Astrocyte (in vitro differentiated cells and primary cell): ENCODE data around the gene PKDCC. TPM values are rescaled to one million over a fixed set of nuclear protein-coding genes. Genes with fewer than 3 reads are reported as not detected.

Experiments
- DNase-seq: peaks from one replicate; pipeline ENCODE4 v3.0.0-alpha.2; 2010; ENCODE audit warnings: low read depth
- FAIRE-seq: peaks from 2 replicates; lab custom pipeline; 2011; peaks lifted over from hg19 to GRCh38; lab: Jason Lieb, UNC
- H2AFZ ChIP-seq: 2 replicates; pipeline ENCODE4 v1.6.0; 2012; ENCODE audit warnings: low read depth, low read length, inconsistent platforms
- H3K27ac ChIP-seq: 2 replicates; pipeline ENCODE4 v1.5.1; 2011; ENCODE audit warnings: low read depth, low read length, inconsistent platforms
- H3K27me3 ChIP-seq: 2 replicates; pipeline ENCODE4 v1.6.0; 2011; ENCODE audit warnings: low read length, inconsistent platforms; ENCODE audit not compliant: insufficient read depth
- H3K36me3 ChIP-seq: 2 replicates; pipeline ENCODE4 v1.5.1; 2011; ENCODE audit warnings: low read length, inconsistent platforms; ENCODE audit not compliant: insufficient read depth
- H3K4me1 ChIP-seq: 2 replicates; pipeline ENCODE4 v1.5.1; 2011; ENCODE audit warnings: low read length, inconsistent platforms; ENCODE audit not compliant: insufficient read depth
- H3K4me2 ChIP-seq: 2 replicates; pipeline ENCODE4 v1.6.0; 2012; ENCODE audit warnings: low read length, inconsistent platforms
- H3K4me3 ChIP-seq: 2 replicates; pipeline ENCODE4 v1.5.1; 2011; ENCODE audit warnings: low read depth, mild to moderate bottlenecking, low read length, inconsistent platforms; ENCODE audit not compliant: insufficient read depth
- H3K79me2 ChIP-seq: 2 replicates; pipeline ENCODE4 v1.6.0; 2012; ENCODE audit warnings: mild to moderate bottlenecking, low read length, inconsistent platforms; ENCODE audit not compliant: insufficient read depth
- H3K9ac ChIP-seq: 2 replicates; pipeline ENCODE4 v1.6.0; 2012; ENCODE audit warnings: mild to moderate bottlenecking, low read length, inconsistent platforms
- H3K9me3 ChIP-seq: 2 replicates; pipeline ENCODE4 v1.5.1; 2012; ENCODE audit warnings: low read depth, mild to moderate bottlenecking, low read length, inconsistent platforms; ENCODE audit not compliant: insufficient read depth
- H4K20me1 ChIP-seq: 2 replicates; pipeline ENCODE4 v1.6.0; 2012; ENCODE audit warnings: low read length, inconsistent platforms; ENCODE audit not compliant: insufficient read depth
- H3K27ac Mint-ChIP-seq: one replicate; pipeline ENCODE4 v1.8.0; 2021; ENCODE audit warnings: mild to moderate bottlenecking, mixed read lengths; ENCODE audit not compliant: unreplicated experiment
- H3K27me3 Mint-ChIP-seq: one replicate; pipeline ENCODE4 v1.8.0; 2021; ENCODE audit warnings: low read depth, mixed read lengths; ENCODE audit not compliant: unreplicated experiment
- H3K36me3 Mint-ChIP-seq: one replicate; pipeline ENCODE4 v1.8.0; 2021; ENCODE audit warnings: low read depth, mixed read lengths; ENCODE audit not compliant: unreplicated experiment
- H3K4me1 Mint-ChIP-seq: one replicate; pipeline ENCODE4 v1.8.0; 2021; ENCODE audit warnings: low read depth, mixed read lengths; ENCODE audit not compliant: unreplicated experiment
- H3K4me3 Mint-ChIP-seq: one replicate; pipeline ENCODE4 v1.8.0; 2021; ENCODE audit warnings: mild to moderate bottlenecking, moderate library complexity, mixed read lengths; ENCODE audit not compliant: unreplicated experiment
- H3K9me3 Mint-ChIP-seq: one replicate; pipeline ENCODE4 v1.8.0; 2021; ENCODE audit warnings: mild to moderate bottlenecking, mixed read lengths; ENCODE audit not compliant: unreplicated experiment
- CTCF ChIP-seq: IDR thresholded peaks from 2 replicates; pipeline ENCODE4 v1.5.1; 2011; ENCODE audit warnings: low read depth, mild to moderate bottlenecking, inconsistent platforms, low read length, moderate library complexity; ENCODE audit not compliant: insufficient read depth
- EZH2 ChIP-seq: IDR thresholded peaks from 2 replicates; pipeline ENCODE4 v1.6.1; 2012; ENCODE audit warnings: mild to moderate bottlenecking, low read length, inconsistent platforms; ENCODE audit not compliant: insufficient read depth
- total RNA-seq: library from RNA; stranded (reverse); gene quantifications from 2 replicates; pipeline ENCODE4 v1.2.1, GENCODE V29; 2021

The PKDCC gene
- total RNA-seq, 1 donor from 2014 or later, result 6.9 TPM

- Histone ChIP-seq H3K4me3 (no peak overlapping the region), H3K9ac (no peak overlapping the region), H3K36me3 (peaks cover 13% of the 10 kb centered on the region), H4K20me1 (peaks cover 15% of the 10 kb centered on the region), H3K9me3 (no peaks in the 10 kb centered on the region), H3K27ac (no peak overlapping the region), H3K27me3 (no peaks in the 10 kb centered on the region), H2AFZ (no peak overlapping the region), H3K4me1 (peaks cover 5% of the 10 kb centered on the region), H3K79me2 (peaks cover 1% of the 10 kb centered on the region), H3K4me2 (no peak overlapping the region)
- Mint-ChIP-seq H3K4me1 (peaks cover 13% of the 10 kb centered on the region), H3K9me3 (peaks cover 2% of the 10 kb centered on the region), H3K27me3 (peaks cover 10% of the 10 kb centered on the region), H3K4me3 (no peak overlapping the region), H3K27ac (no peak overlapping the region), H3K36me3 (peaks cover 25% of the 10 kb centered on the region)
- FAIRE-seq (no peak), DNase-seq (no peak)
- TF ChIP-seq CTCF (no peak), EZH2 (no peak)
Measured at GRCh38 chr2:42057902-42058450, 10.2 kb downstream of the PKDCC start.

DNA sequence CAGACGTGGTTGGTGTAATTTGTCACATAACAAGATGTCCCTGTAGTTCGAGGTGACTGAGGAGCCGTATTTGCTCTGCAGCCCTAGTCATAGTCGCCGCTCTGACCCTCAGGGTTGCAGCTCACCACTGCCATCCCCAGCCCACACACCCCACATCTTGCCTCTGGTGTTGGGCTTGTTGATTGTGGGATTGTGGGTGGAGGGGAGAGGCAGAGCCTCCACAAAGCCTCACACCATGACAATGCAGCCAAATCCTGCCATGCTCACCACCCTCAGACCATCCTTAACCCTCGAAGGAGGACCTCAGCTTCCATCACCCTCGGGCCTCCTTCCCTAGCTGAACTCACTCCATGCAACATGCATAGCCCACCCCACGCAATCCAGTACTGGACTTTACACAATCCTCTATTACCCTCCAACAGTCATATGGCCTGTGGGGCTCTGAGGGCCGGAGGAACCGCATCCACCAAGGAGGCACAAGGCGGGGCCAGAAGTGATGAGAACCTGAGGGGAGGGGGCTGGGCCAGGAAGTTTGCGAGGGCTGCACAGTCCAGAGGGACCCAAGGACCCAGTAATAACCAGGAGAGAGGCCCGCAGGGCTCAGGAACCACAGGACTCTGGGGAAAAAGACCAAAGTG is 11.6 kb downstream of the PKDCC start:
- no peak overlapping the region for H3K4me2 ChIP-seq
- TF ChIP-seq CTCF, result no peak
- no peak for TF ChIP-seq EZH2
- Mint-ChIP-seq H3K27ac (no peak overlapping the region), H3K9me3 (peaks cover 2% of the 10 kb centered on the region), H3K4me3 (no peak overlapping the region), H3K4me1 (no peaks in the 10 kb centered on the region), H3K36me3 (peaks cover 24% of the 10 kb centered on the region), H3K27me3 (peaks cover 13% of the 10 kb centered on the region)
- FAIRE-seq (no peak), DNase-seq (no peak)
- no peaks in the 10 kb centered on the region for H3K9me3 ChIP-seq
- peaks cover 13% of the 10 kb centered on the region for H3K36me3 ChIP-seq
- no peaks in the 10 kb centered on the region for H3K27me3 ChIP-seq
- no peak overlapping the region for H3K9ac ChIP-seq
- peaks cover 11% of the 10 kb centered on the region for H3K4me1 ChIP-seq
- H2AFZ ChIP-seq, result no peak overlapping the region
- no peak overlapping the region for H3K4me3 ChIP-seq
- H3K27ac ChIP-seq, result no peak overlapping the region
- H4K20me1 ChIP-seq, result peaks cover 8% of the 10 kb centered on the region
- no peaks in the 10 kb centered on the region for H3K79me2 ChIP-seq

- Mint-ChIP-seq H3K36me3 (peaks cover 20% of the 10 kb centered on the region), H3K9me3 (peaks cover 2% of the 10 kb centered on the region), H3K27me3 (peaks cover 13% of the 10 kb centered on the region), H3K4me1 (no peaks in the 10 kb centered on the region), H3K27ac (no peak overlapping the region), H3K4me3 (no peak overlapping the region)
- H3K27ac ChIP-seq, result no peak overlapping the region
- no peak overlapping the region for H3K4me2 ChIP-seq
- no peaks in the 10 kb centered on the region for H3K9me3 ChIP-seq
- H3K79me2 ChIP-seq, result no peaks in the 10 kb centered on the region
- H3K4me1 ChIP-seq, result peaks cover 14% of the 10 kb centered on the region
- H4K20me1 ChIP-seq, result peaks cover 5% of the 10 kb centered on the region
- H3K27me3 ChIP-seq, result no peaks in the 10 kb centered on the region
- TF ChIP-seq CTCF (no peak), EZH2 (no peak)
- H3K36me3 ChIP-seq, result peaks cover 13% of the 10 kb centered on the region
- no peak overlapping the region for H2AFZ ChIP-seq
- FAIRE-seq (no peak), DNase-seq (no peak)
- H3K4me3 ChIP-seq, result no peak overlapping the region
- no peak overlapping the region for H3K9ac ChIP-seq
Measured at GRCh38 chr2:42060028-42060427, 12.2 kb downstream of the PKDCC start.
